Subcutaneous abdominal adipose tissue (tissue), 5 donors: Measurements from ENCODE around the gene KCNJ16.

Source experiments
- H3K27ac ChIP-seq: one replicate; pipeline ENCODE4 v1.7.0; 2013; ENCODE audit warnings: low read depth, mild to moderate bottlenecking, inconsistent platforms, low read length, moderate library complexity
- H3K27me3 ChIP-seq, 5 donors: one replicate each; pipeline ENCODE4 v1.7.0; 2013; ENCODE audit warnings: low read length in 5 of 5, inconsistent platforms in 1 of 5; ENCODE audit not compliant: control insufficient read depth in 5 of 5, insufficient read depth in 4 of 5
- H3K36me3 ChIP-seq, 5 donors: one replicate each; pipeline ENCODE4 v1.7.0; 2013; ENCODE audit warnings: low read length in 5 of 5; ENCODE audit not compliant: control insufficient read depth in 5 of 5, insufficient read depth in 5 of 5
- H3K4me1 ChIP-seq, 5 donors: one replicate each; pipeline ENCODE4 v1.7.0; 2013; ENCODE audit warnings: low read length in 5 of 5, mild to moderate bottlenecking in 3 of 5, moderate library complexity in 1 of 5; ENCODE audit not compliant: control insufficient read depth in 5 of 5, insufficient read depth in 5 of 5
- H3K4me3 ChIP-seq, 5 donors: one replicate each; pipeline ENCODE4 v1.7.0; 2013; ENCODE audit warnings: low read length in 5 of 5, low read depth in 1 of 5
- H3K9ac ChIP-seq, 5 donors: one replicate each; pipeline ENCODE4 v1.7.0; 2013; ENCODE audit warnings: low read length in 5 of 5, mild to moderate bottlenecking in 4 of 5, moderate library complexity in 3 of 5
- H3K9me3 ChIP-seq, 5 donors: one replicate each; pipeline ENCODE4 v1.7.0; 2013; ENCODE audit warnings: low read length in 5 of 5; ENCODE audit not compliant: control insufficient read depth in 5 of 5
- donor health status: healthy.
- donor health status: healthy.
- donor health status: healthy.
- donor health status: healthy.
- donor health status: healthy.

Gene KCNJ16

GRCh38 chr17:70093163-70093562 is 18.1 kb downstream of the KCNJ16 start:
- Histone ChIP-seq H3K9ac (no peak overlapping the region), H3K36me3 (no peaks in the 10 kb centered on the region), H3K4me3 (no peak overlapping the region), H3K9me3 (no peaks in the 10 kb centered on the region), H3K4me1 (peaks cover 0 to 26% (median 9%) of the 10 kb centered on the region in 5 donors), H3K27me3 (no peaks in the 10 kb centered on the region), H3K27ac (no peak overlapping the region)

GRCh38 chr17:70095455-70095854 is 20.4 kb downstream of the KCNJ16 start:
- H3K27ac ChIP-seq, result no peak overlapping the region
- H3K4me1 ChIP-seq, result peaks cover 0 to 26% (median 9%) of the 10 kb centered on the region in 5 donors
- H3K4me3 ChIP-seq, result no peak overlapping the region
- no peaks in the 10 kb centered on the region for H3K36me3 ChIP-seq
- H3K9ac ChIP-seq, result no peak overlapping the region
- no peaks in the 10 kb centered on the region for H3K9me3 ChIP-seq
- H3K27me3 ChIP-seq, result no peaks in the 10 kb centered on the region

- no peaks in the 10 kb centered on the region for H3K27me3 ChIP-seq
- H3K4me1 ChIP-seq, result peaks cover 0 to 26% (median 9%) of the 10 kb centered on the region in 5 donors
- no peak overlapping the region for H3K9ac ChIP-seq
- no peaks in the 10 kb centered on the region for H3K36me3 ChIP-seq
- H3K9me3 ChIP-seq, result no peaks in the 10 kb centered on the region
- no peak overlapping the region for H3K27ac ChIP-seq
- H3K4me3 ChIP-seq, result no peak overlapping the region
Measured at GRCh38 chr17:70096861-70097260, 21.8 kb downstream of the KCNJ16 start.

GRCh38 chr17:70098030-70098429 is 23.0 kb downstream of the KCNJ16 start:
- Histone ChIP-seq H3K27me3 (no peaks in the 10 kb centered on the region), H3K9me3 (no peaks in the 10 kb centered on the region), H3K4me1 (peaks cover 0 to 26% (median 9%) of the 10 kb centered on the region in 5 donors), H3K4me3 (no peak overlapping the region), H3K36me3 (no peaks in the 10 kb centered on the region), H3K9ac (no peak overlapping the region), H3K27ac (no peak overlapping the region)

- Histone ChIP-seq H3K4me3 (no peak overlapping the region), H3K9me3 (no peaks in the 10 kb centered on the region), H3K36me3 (no peaks in the 10 kb centered on the region), H3K27ac (no peak overlapping the region), H3K27me3 (no peaks in the 10 kb centered on the region), H3K9ac (no peak overlapping the region), H3K4me1 (peaks cover 0 to 26% (median 9%) of the 10 kb centered on the region in 5 donors)
Measured at GRCh38 chr17:70099294-70099693, 24.3 kb downstream of the KCNJ16 start.

- peak overlapping the region; percentile 2 for H3K27ac ChIP-seq
- H3K9me3 ChIP-seq, result no peaks in the 10 kb centered on the region
- no peak overlapping the region for H3K4me3 ChIP-seq
- H3K9ac ChIP-seq, result no peak overlapping the region
- H3K4me1 ChIP-seq, result peaks cover 0 to 24% (median 9%) of the 10 kb centered on the region in 5 donors
- H3K36me3 ChIP-seq, result no peaks in the 10 kb centered on the region
- H3K27me3 ChIP-seq, result no peaks in the 10 kb centered on the region
Measured at GRCh38 chr17:70099884-70100283, 24.9 kb downstream of the KCNJ16 start.

GRCh38 chr17:70100983-70101382 is 26.0 kb downstream of the KCNJ16 start:
- no peaks in the 10 kb centered on the region for H3K36me3 ChIP-seq
- peaks cover 0 to 18% (median 5%) of the 10 kb centered on the region in 5 donors for H3K4me1 ChIP-seq
- no peak overlapping the region for H3K9ac ChIP-seq
- H3K4me3 ChIP-seq, result no peak overlapping the region
- H3K9me3 ChIP-seq, result no peaks in the 10 kb centered on the region
- no peak overlapping the region for H3K27ac ChIP-seq
- no peaks in the 10 kb centered on the region for H3K27me3 ChIP-seq

GRCh38 chr17:70102531-70102930 is 27.5 kb downstream of the KCNJ16 start:
- H3K4me1 ChIP-seq, result peaks cover 0 to 6% (median 3%) of the 10 kb centered on the region in 5 donors
- H3K36me3 ChIP-seq, result no peaks in the 10 kb centered on the region
- no peaks in the 10 kb centered on the region for H3K27me3 ChIP-seq
- no peaks in the 10 kb centered on the region for H3K9me3 ChIP-seq
- no peak overlapping the region for H3K27ac ChIP-seq
- no peak overlapping the region for H3K4me3 ChIP-seq
- no peak overlapping the region for H3K9ac ChIP-seq

- H3K9ac ChIP-seq, result no peak overlapping the region
Measured at GRCh38 chr17:70104791-70105523, 29.9 kb downstream of the KCNJ16 start.

GRCh38 chr17:70105641-70106040 is 30.6 kb downstream of the KCNJ16 start:
- Histone ChIP-seq H3K4me1 (peaks cover 0 to 16% (median 5%) of the 10 kb centered on the region in 5 donors), H3K27ac (no peak overlapping the region), H3K4me3 (no peak overlapping the region), H3K27me3 (no peaks in the 10 kb centered on the region), H3K36me3 (no peaks in the 10 kb centered on the region), H3K9ac (no peak overlapping the region), H3K9me3 (no peaks in the 10 kb centered on the region)

More at GRCh38 chr17:70104791-70105523, 29.9 kb downstream of the KCNJ16 start:
- Histone ChIP-seq H3K9me3 (no peaks in the 10 kb centered on the region), H3K36me3 (no peaks in the 10 kb centered on the region), H3K27me3 (no peaks in the 10 kb centered on the region), H3K4me3 (no peak overlapping the region), H3K4me1 (peaks cover 0 to 12% (median 5%) of the 10 kb centered on the region in 5 donors), H3K27ac (no peak overlapping the region)
